CD14-positive monocyte (primary cell): ENCODE measurements around the gene PGM2L1. TPM values are rescaled to one million over a fixed set of nuclear protein-coding genes. Genes with fewer than 3 reads are reported as not detected.

Experiments used
- DNase-seq, 3 donors: peaks; one replicate each; pipeline ENCODE4 v3.0.0-alpha.2; 2011 to 2022
- H2AFZ ChIP-seq: 2 replicates; pipeline ENCODE4 v1.6.0; 2012; ENCODE audit warnings: mild to moderate bottlenecking, low read depth, low read length, inconsistent platforms; ENCODE audit not compliant: insufficient read depth, poor library complexity, severe bottlenecking
- H3K27ac ChIP-seq, 2 donors: 1 replicate in 1 of 2; 2 replicates in 1 of 2; pipeline ENCODE4 v1.5.1; 2012 to 2013; ENCODE audit warnings: low read length in 2 of 2, control low read depth in 1 of 2, inconsistent platforms in 1 of 2, low read depth in 1 of 2, mild to moderate bottlenecking in 1 of 2
- H3K27me3 ChIP-seq, 2 donors: one replicate each; pipeline versions ENCODE4 v1.6.0 to v1.6.1; 2011 to 2013; ENCODE audit warnings: low read length in 2 of 2; ENCODE audit not compliant: control insufficient read depth in 2 of 2, insufficient read depth in 2 of 2
- H3K36me3 ChIP-seq, 2 donors: replicated peaks in 1 of 2; 1 replicate in 1 of 2; 2 replicates in 1 of 2; pipeline versions ENCODE4 v1.5.1 to v1.6.1; 2012 to 2013; ENCODE audit warnings: low read length in 2 of 2, control low read depth in 1 of 2, inconsistent platforms in 1 of 2, mild to moderate bottlenecking in 1 of 2; ENCODE audit not compliant: insufficient read depth in 2 of 2, control insufficient read depth in 1 of 2
- H3K4me1 ChIP-seq, 2 donors: 1 replicate in 1 of 2; 2 replicates in 1 of 2; pipeline versions ENCODE4 v1.5.1 to v1.6.1; 2012 to 2013; ENCODE audit warnings: low read length in 2 of 2, control low read depth in 1 of 2, inconsistent platforms in 1 of 2, mild to moderate bottlenecking in 1 of 2, moderate library complexity in 1 of 2; ENCODE audit not compliant: insufficient read depth in 2 of 2, control insufficient read depth in 1 of 2
- H3K4me2 ChIP-seq: replicated peaks from 2 replicates; pipeline ENCODE3; 2012; ENCODE audit warnings: low read length, moderate library complexity, mild to moderate bottlenecking; ENCODE audit not compliant: poor library complexity, severe bottlenecking; ENCODE audit errors: extremely low read depth
- H3K4me3 ChIP-seq, 3 experiments: fragments of 200-600 bp in 1 of 3; sonication (generic) in 1 of 3; replicated peaks in 1 of 3; 1 replicate in 2 of 3; 2 replicates in 1 of 3; pipeline ENCODE4 v1.5.1; 2011 to 2013; ENCODE audit warnings: low read length in 3 of 3, mild to moderate bottlenecking in 3 of 3, control low read depth in 2 of 3, low read depth in 2 of 3, inconsistent platforms in 1 of 3, moderate library complexity in 1 of 3
- H3K79me2 ChIP-seq: 2 replicates; pipeline ENCODE4 v1.6.0; 2012; ENCODE audit warnings: mild to moderate bottlenecking, control low read depth, inconsistent platforms, low read length, moderate library complexity; ENCODE audit not compliant: insufficient read depth
- H3K9ac ChIP-seq: 2 replicates; pipeline ENCODE4 v1.6.0; 2017; ENCODE audit warnings: low read length, mild to moderate bottlenecking; ENCODE audit not compliant: insufficient read depth, poor library complexity, severe bottlenecking
- H3K9me3 ChIP-seq, 2 donors: replicated peaks in 1 of 2; 1 replicate in 1 of 2; 2 replicates in 1 of 2; pipeline versions ENCODE4 v1.5.1 to v1.6.1; 2012 to 2013; ENCODE audit warnings: low read length in 2 of 2, control low read depth in 1 of 2; ENCODE audit not compliant: control insufficient read depth in 1 of 2, insufficient read depth in 1 of 2
- H4K20me1 ChIP-seq: 2 replicates; pipeline ENCODE4 v1.6.0; 2012; ENCODE audit warnings: mild to moderate bottlenecking, low read length, control low read depth, moderate library complexity; ENCODE audit not compliant: insufficient read depth
- H3K27ac Mint-ChIP-seq, 7 donors: one replicate each; pipeline ENCODE4 v1.8.0; 2020; ENCODE audit warnings: mild to moderate bottlenecking in 7 of 7, mixed read lengths in 7 of 7, moderate library complexity in 6 of 7, inconsistent platforms in 2 of 7
- H3K27me3 Mint-ChIP-seq, 3 donors: one replicate each; pipeline ENCODE4 v1.8.0; 2021 to 2022; ENCODE audit warnings: low read depth in 3 of 3, mild to moderate bottlenecking in 3 of 3, mixed read lengths in 3 of 3, moderate library complexity in 3 of 3, inconsistent platforms in 1 of 3
- H3K36me3 Mint-ChIP-seq, 2 donors: one replicate each; pipeline ENCODE4 v1.8.0; 2020; ENCODE audit warnings: mixed read lengths in 2 of 2, inconsistent platforms in 1 of 2, mild to moderate bottlenecking in 1 of 2
- H3K4me1 Mint-ChIP-seq: one replicate; pipeline ENCODE4 v1.8.0; 2020; ENCODE audit warnings: mild to moderate bottlenecking, mixed read lengths
- H3K4me3 Mint-ChIP-seq, 2 donors: one replicate each; pipeline ENCODE4 v1.8.0; 2020; ENCODE audit warnings: mild to moderate bottlenecking in 2 of 2, mixed read lengths in 2 of 2, moderate library complexity in 1 of 2
- H3K9me3 Mint-ChIP-seq, 7 donors: one replicate each; pipeline ENCODE4 v1.8.0; 2020 to 2022; ENCODE audit warnings: mixed read lengths in 7 of 7, mild to moderate bottlenecking in 6 of 7, moderate library complexity in 6 of 7, inconsistent platforms in 2 of 7
- WGBS: methylation state at CpG from one replicate; pipeline ENCODE4 v1.1.5; 2013; ENCODE audit warnings: missing lambda C conversion rate; ENCODE audit not compliant: insufficient coverage; 5-methylcytosine and 5-hydroxymethylcytosine counted together
- intact Hi-C, 2 donors: fragments of 100-400 bp; cut with micrococcal nuclease; formaldehyde crosslinking; loops; one replicate each; pipeline versions ENCODE4 v1.15.0 to v1.15.1; 2023
- polyA plus RNA-seq, 3 donors: library from polyadenylated mRNA; depleted of rRNA in 1 of 3; unstranded in 2 of 3; stranded (reverse) in 1 of 3; fragments of 300-500 nt in 2 of 3; fragments of >200 nt in 1 of 3; fragmentation: Illumina TruSeq in 2 of 3; gene quantifications; 1 replicate in 2 of 3; 2 replicates in 1 of 3; pipeline ENCODE4 v1.2.3, GENCODE V29; 2012 to 2021
- small RNA-seq: library from RNA; depleted of rRNA; stranded (forward); fragments of <200 nt; gene quantifications from one replicate; pipeline ENCODE3, GENCODE V24; 2012; ENCODE audit warnings: low read depth; ENCODE audit not compliant: insufficient read length
- TF ChIP-seq, protein P1 (sequence below): fragments of 200-600 bp; IDR thresholded peaks from one replicate; pipeline ENCODE4 v1.8.0; 2022; ENCODE audit warnings: antibody characterized with exemption, mild to moderate bottlenecking

The PGM2L1 gene
- polyA plus RNA-seq, 3 donors, result 0.25 to 0.81 (median 0.62) TPM

DNA sequence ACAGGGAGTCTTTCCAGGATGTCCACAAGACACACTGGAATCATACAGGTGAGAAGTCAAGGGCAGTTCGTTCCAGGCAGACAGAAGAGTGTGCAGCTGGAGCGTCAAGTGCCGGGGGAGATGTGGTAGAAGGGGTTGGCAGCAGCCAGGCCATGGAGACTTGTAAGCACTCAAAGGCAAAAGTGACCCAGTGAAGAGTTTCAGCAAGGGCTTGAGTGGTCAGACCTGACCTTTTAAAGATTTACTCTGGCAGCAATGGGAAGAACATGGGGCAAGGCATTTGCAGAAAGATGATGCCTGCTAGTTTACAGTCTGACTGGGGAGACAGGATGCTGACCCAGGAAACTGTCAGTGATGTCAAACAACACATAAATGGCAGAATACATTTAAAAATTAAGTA, 115.8 kb downstream of the PGM2L1 start:
- Histone ChIP-seq H2AFZ (no peak overlapping the region), H3K27ac (no peak overlapping the region), H3K36me3 (no peaks in the 10 kb centered on the region), H3K79me2 (no peaks in the 10 kb centered on the region), H4K20me1 (no peaks in the 10 kb centered on the region), H3K4me2 (no peak overlapping the region), H3K9me3 (no peaks in the 10 kb centered on the region), H3K4me1 (no peaks in the 10 kb centered on the region), H3K9ac (no peak overlapping the region), H3K27me3 (no peaks in the 10 kb centered on the region), H3K4me3 (no peak overlapping the region)
- peaks cover 2 to 7% (median 3%) of the 10 kb centered on the region in 3 donors for H3K27me3 Mint-ChIP-seq
- DNase-seq, result no peak
- no peaks in the 10 kb centered on the region for H3K4me1 Mint-ChIP-seq
- no peaks in the 10 kb centered on the region for H3K36me3 Mint-ChIP-seq
- 85% methylated on average over 3 of the region's 3 CpGs for WGBS
- H3K4me3 Mint-ChIP-seq, result no peak overlapping the region
- intact Hi-C loops, result no loop called here
- TF ChIP-seq, protein P1, sequence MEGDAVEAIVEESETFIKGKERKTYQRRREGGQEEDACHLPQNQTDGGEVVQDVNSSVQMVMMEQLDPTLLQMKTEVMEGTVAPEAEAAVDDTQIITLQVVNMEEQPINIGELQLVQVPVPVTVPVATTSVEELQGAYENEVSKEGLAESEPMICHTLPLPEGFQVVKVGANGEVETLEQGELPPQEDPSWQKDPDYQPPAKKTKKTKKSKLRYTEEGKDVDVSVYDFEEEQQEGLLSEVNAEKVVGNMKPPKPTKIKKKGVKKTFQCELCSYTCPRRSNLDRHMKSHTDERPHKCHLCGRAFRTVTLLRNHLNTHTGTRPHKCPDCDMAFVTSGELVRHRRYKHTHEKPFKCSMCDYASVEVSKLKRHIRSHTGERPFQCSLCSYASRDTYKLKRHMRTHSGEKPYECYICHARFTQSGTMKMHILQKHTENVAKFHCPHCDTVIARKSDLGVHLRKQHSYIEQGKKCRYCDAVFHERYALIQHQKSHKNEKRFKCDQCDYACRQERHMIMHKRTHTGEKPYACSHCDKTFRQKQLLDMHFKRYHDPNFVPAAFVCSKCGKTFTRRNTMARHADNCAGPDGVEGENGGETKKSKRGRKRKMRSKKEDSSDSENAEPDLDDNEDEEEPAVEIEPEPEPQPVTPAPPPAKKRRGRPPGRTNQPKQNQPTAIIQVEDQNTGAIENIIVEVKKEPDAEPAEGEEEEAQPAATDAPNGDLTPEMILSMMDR, result no peak
- no peaks in the 10 kb centered on the region for H3K9me3 Mint-ChIP-seq
- no peak overlapping the region for H3K27ac Mint-ChIP-seq

DNA sequence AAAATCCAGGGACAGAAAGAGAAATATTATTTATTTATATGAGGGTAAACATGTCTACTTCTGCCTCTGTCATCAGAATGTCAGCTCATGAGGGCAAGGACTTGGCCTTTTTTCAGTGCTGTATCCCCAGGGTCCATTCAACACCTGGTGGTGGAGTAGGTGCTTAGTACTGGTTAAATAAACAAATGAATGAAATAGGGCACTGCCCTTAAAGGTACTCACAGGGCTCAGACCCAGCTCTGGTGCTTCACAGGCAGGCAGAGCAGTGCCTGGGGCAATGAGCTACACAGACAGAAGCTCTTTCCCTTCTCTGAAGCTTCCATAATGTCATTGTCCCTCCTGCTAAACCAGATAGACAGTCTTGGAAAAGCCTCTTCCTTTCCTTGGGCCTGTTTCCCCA, 117.7 kb downstream of the PGM2L1 start:
- Histone ChIP-seq H3K9ac (no peak overlapping the region), H4K20me1 (no peaks in the 10 kb centered on the region), H3K27ac (no peak overlapping the region), H2AFZ (no peak overlapping the region), H3K4me1 (no peaks in the 10 kb centered on the region), H3K4me2 (no peak overlapping the region), H3K27me3 (no peaks in the 10 kb centered on the region), H3K36me3 (no peaks in the 10 kb centered on the region), H3K9me3 (no peaks in the 10 kb centered on the region), H3K4me3 (no peak overlapping the region), H3K79me2 (no peaks in the 10 kb centered on the region)
- Mint-ChIP-seq H3K4me3 (no peak overlapping the region), H3K4me1 (no peaks in the 10 kb centered on the region), H3K27me3 (peaks cover 2 to 5% (median 3%) of the 10 kb centered on the region in 3 donors), H3K27ac (no peak overlapping the region), H3K36me3 (no peaks in the 10 kb centered on the region), H3K9me3 (no peaks in the 10 kb centered on the region)
- TF ChIP-seq, protein P1, result no peak
- intact Hi-C loops, result no loop called here
- no peak for DNase-seq

Small RNA genes within 50 kb of the gene (small RNA-seq; reads per million reads assigned to genes)
- not detected for gene MIR548AL

Other genes starting within 250 kb of the PGM2L1 start
- 10 to 100 TPM in 1 of 3 donors, 1 to 10 TPM in 1, under 1 TPM in 1; 0.87 to 12.1 (median 2.9) TPM for gene C2CD3, start 227.4 kb downstream of the PGM2L1 start, polyA plus RNA-seq
- 10 to 100 TPM in 1 of 3 donors, 1 to 10 TPM in 2; 5.2 to 12.2 (median 8.9) TPM for gene PPME1, start 227.1 kb downstream of the PGM2L1 start, polyA plus RNA-seq
- under 1 TPM in 1 of 3 donors, not detected in 2; 0.07 TPM for gene P4HA3, start 86.8 kb downstream of the PGM2L1 start, polyA plus RNA-seq
- gene KCNE3, start 69.1 kb upstream of the PGM2L1 start, polyA plus RNA-seq, result 10 to 100 TPM; 29.9 to 76.6 (median 41.0) TPM
- 1 to 10 TPM; 2.2 to 5.1 (median 4.4) TPM for gene LIPT2, start 95.3 kb upstream of the PGM2L1 start, polyA plus RNA-seq
- 10 to 100 TPM; 11.3 to 29.9 (median 26.2) TPM for gene POLD3, start 194.1 kb upstream of the PGM2L1 start, polyA plus RNA-seq